Stomach (tissue), 9 donors: ENCODE data around the gene MYO5A. TPM values are rescaled to one million over a fixed set of nuclear protein-coding genes. Genes with fewer than 3 reads are reported as not detected.

Experiments used
- DNase-seq, 2 donors: peaks; one replicate each; pipeline versions ENCODE4 v3.0.0 to v3.0.0-alpha.2; 2013 to 2019
- H3K27ac ChIP-seq, 5 donors: fragments of 200-600 bp in 4 of 5; sonication (generic) in 4 of 5; one replicate each; pipeline ENCODE4 v1.5.1; 2013 to 2019; ENCODE audit warnings: mild to moderate bottlenecking in 1 of 5, moderate library complexity in 1 of 5
- H3K27me3 ChIP-seq, 3 donors: fragments of 200-600 bp; sonication (generic); one replicate each; pipeline ENCODE4 v1.5.1; 2017 to 2019; ENCODE audit warnings: mixed run types in 1 of 3
- H3K36me3 ChIP-seq, 4 donors: fragments of 200-600 bp; sonication (generic); 1 replicate in 3 of 4; 2 replicates in 1 of 4; pipeline ENCODE4 v1.5.1; 2016 to 2019
- H3K4me1 ChIP-seq, 4 donors: fragments of 200-600 bp; sonication (generic); one replicate each; pipeline ENCODE4 v1.5.1; 2016 to 2019
- H3K4me3 ChIP-seq, 4 donors: fragments of 200-600 bp; sonication (generic) in 3 of 4; one replicate each; pipeline ENCODE4 v1.5.1; 2016 to 2019; ENCODE audit warnings: mild to moderate bottlenecking in 1 of 4
- H3K9me3 ChIP-seq, 4 donors: fragments of 200-600 bp; sonication (generic); one replicate each; pipeline ENCODE4 v1.5.1; 2016 to 2019
- EP300 ChIP-seq: sonication (generic); formaldehyde crosslinking; IDR thresholded peaks from one replicate; pipeline ENCODE4 v1.6.1; 2017; ENCODE audit warnings: antibody characterized with exemption
- POLR2A ChIP-seq, 4 donors: fragments of 450-650 bp; IDR thresholded peaks; one replicate each; pipeline ENCODE4 v1.6.1; 2016; ENCODE audit warnings: antibody characterized with exemption in 4 of 4, control low read depth in 2 of 4, mild to moderate bottlenecking in 1 of 4, moderate library complexity in 1 of 4
- POLR2AphosphoS5 ChIP-seq, 3 donors: sonication (generic); formaldehyde crosslinking; IDR thresholded peaks; one replicate each; pipeline ENCODE4 v1.6.1; 2016; ENCODE audit warnings: antibody characterized with exemption in 3 of 3
- WGBS, 5 donors: extraction: QIAGEN DNeasy Blood & Tissue Kit in 3 of 5; methylation state at CpG; one replicate each; pipeline versions ENCODE4 v1.1.5 to v1.1.7; 2013 to 2018; 5-methylcytosine and 5-hydroxymethylcytosine counted together
- intact Hi-C: fragments of 100-400 bp; cut with DNase I; formaldehyde crosslinking; loops from one replicate; pipeline ENCODE4 v1.15.1; 2023; ENCODE audit warnings: low total_unique reads
- polyA plus RNA-seq, 3 donors: library from polyadenylated mRNA; stranded (reverse); fragments of 200-250 nt; gene quantifications; one replicate each; pipeline ENCODE4 v1.2.3, GENCODE V29; 2013
- total RNA-seq, 5 donors: library from RNA; depleted of rRNA; stranded (reverse); fragments of >200 nt; gene quantifications; one replicate each; pipeline versions ENCODE4 v1.1.0 to v1.2.3, GENCODE V29; 2014 to 2016
- TF ChIP-seq, protein P1 (sequence below), 7 experiments: fragments of 450-650 bp in 4 of 7; fragments of 200-600 bp in 3 of 7; sonication (generic) in 3 of 7; IDR thresholded peaks; one replicate each; pipeline ENCODE4 v1.5.1; 2016 to 2019; ENCODE audit warnings: antibody characterized with exemption in 7 of 7, control low read depth in 2 of 7, mild to moderate bottlenecking in 1 of 7
- donor health status: healthy with polysubstance abuse.
- donor health status: Bipolar disorder and iron deficiency.
- donor health status: healthy.

The MYO5A gene
- total and polyA plus RNA-seq, 8 donors, result 1.2 to 26.2 (median 12.0) TPM

DNA sequence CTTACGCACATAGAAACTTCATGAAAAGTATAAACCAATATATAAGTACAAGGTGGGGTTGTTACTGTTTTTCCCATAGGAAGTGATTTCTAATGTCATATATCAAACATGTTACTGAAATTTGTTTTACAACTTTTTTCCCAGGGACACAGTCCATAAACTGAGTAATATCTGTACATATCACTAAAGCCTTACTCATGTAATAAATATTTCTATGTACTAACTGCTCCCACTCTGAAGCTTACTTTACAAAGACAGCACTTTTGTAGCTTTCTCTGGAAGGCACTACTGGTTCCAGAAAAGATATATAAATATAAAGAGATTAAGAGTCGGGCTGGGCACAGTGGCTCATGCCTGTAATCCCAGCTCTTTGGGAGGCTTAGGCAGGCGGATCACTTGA lies 91.7 kb downstream of the MYO5A start:
- H3K4me1 ChIP-seq, result peaks cover 0 to 25% (median 9%) of the 10 kb centered on the region in 4 donors
- H3K36me3 ChIP-seq, result no peaks in the 10 kb centered on the region
- H3K4me3 ChIP-seq, result no peak overlapping the region
- no peaks in the 10 kb centered on the region for H3K27me3 ChIP-seq
- no peak overlapping the region for H3K27ac ChIP-seq
- TF ChIP-seq POLR2A (IDR thresholded peaks at IDR 0.05) (no peak), POLR2AphosphoS5 (IDR thresholded peaks at IDR 0.05) (no peak), EP300 (no peak)
- TF ChIP-seq, protein P1, sequence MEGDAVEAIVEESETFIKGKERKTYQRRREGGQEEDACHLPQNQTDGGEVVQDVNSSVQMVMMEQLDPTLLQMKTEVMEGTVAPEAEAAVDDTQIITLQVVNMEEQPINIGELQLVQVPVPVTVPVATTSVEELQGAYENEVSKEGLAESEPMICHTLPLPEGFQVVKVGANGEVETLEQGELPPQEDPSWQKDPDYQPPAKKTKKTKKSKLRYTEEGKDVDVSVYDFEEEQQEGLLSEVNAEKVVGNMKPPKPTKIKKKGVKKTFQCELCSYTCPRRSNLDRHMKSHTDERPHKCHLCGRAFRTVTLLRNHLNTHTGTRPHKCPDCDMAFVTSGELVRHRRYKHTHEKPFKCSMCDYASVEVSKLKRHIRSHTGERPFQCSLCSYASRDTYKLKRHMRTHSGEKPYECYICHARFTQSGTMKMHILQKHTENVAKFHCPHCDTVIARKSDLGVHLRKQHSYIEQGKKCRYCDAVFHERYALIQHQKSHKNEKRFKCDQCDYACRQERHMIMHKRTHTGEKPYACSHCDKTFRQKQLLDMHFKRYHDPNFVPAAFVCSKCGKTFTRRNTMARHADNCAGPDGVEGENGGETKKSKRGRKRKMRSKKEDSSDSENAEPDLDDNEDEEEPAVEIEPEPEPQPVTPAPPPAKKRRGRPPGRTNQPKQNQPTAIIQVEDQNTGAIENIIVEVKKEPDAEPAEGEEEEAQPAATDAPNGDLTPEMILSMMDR (IDR thresholded peaks at IDR 0.05), result no peak
- WGBS, 5 donors, result 80 to 90% (median 87%) methylated on average over 3 of the region's 3 CpGs
- intact Hi-C loops, result no loop called here
- DNase-seq, result no peak
- H3K9me3 ChIP-seq, result no peaks in the 10 kb centered on the region

DNA sequence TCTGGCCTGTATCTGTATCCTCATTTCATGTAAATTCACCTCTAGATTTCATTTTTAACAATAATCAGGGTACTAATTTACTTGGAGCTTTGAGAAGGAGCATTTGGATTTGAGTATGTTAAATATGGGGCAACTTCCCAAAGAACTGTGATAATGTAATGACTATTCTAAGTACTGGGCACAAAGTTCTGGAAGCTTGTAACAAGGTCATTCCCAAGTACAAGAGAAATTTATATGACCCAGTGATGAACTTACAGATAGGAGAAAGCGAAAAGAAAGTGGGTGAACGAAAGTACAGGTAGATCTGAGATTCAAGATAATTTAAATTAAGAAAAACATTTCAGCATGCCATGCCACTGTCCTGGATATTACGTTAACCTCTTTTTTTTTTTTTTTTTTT lies 93.8 kb downstream of the MYO5A start:
- Histone ChIP-seq H3K27me3 (no peaks in the 10 kb centered on the region), H3K9me3 (no peaks in the 10 kb centered on the region), H3K4me3 (no peak overlapping the region), H3K27ac (no peak overlapping the region), H3K4me1 (peaks cover 0 to 19% (median 8%) of the 10 kb centered on the region in 4 donors), H3K36me3 (no peaks in the 10 kb centered on the region)
- no peak for DNase-seq
- WGBS, 5 donors, result 81 to 94% (median 86%) methylated on average over 3 of the region's 3 CpGs
- no peak for TF ChIP-seq POLR2A (IDR thresholded peaks at IDR 0.05)
- TF ChIP-seq EP300, result no peak
- TF ChIP-seq POLR2AphosphoS5 (IDR thresholded peaks at IDR 0.05), result no peak
- TF ChIP-seq, protein P1 (IDR thresholded peaks at IDR 0.05), result no peak
- intact Hi-C loops, result no loop called here

DNA sequence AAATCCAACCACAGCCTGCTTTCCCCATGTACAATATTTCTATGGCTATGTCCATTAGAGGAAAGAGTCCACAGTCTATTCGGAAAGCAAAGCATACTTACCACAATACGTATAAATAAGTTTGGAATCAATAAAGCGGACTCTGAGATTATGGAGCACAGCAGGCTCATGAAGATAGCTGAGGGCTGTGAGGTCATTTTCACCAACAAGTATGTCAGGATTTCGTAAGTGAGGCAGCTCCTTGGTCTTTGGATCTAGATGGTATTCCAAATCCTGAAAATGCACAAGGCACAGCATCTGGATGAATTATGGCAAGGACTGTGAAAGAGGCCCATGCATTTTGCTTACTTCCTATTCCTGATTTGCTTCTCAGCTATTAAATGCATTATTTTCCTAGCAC lies 100.4 kb downstream of the MYO5A start:
- 80 to 93% (median 90%) methylated on average over 4 of the region's 4 CpGs for whole genome bisulfite sequencing, 5 donors
- intact Hi-C loops, result no loop called here
- H3K4me3 ChIP-seq, result no peak overlapping the region

DNA sequence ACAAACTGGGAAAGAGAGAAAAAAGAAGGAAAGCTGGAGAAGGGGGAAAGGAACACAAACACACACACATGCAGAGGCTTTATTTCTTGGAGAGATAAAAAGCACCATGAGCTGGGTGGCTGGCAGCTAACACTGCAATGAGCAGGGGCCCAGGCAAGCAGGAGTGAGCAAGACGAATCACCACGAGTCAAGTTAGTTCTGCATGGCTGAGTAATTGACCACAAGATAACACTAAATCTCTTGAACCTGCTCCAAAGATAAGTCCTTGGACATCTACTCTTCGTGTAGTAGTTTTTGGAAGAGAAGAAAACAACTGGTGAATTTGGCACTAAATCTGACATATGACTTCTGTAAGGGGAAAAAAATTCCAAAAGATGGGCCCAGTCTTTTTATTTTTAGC lies 100.9 kb downstream of the MYO5A start:
- TF ChIP-seq POLR2A (IDR thresholded peaks at IDR 0.05), result no peak
- TF ChIP-seq POLR2AphosphoS5 (IDR thresholded peaks at IDR 0.05), result no peak
- no peak for TF ChIP-seq EP300
- TF ChIP-seq, protein P1 (IDR thresholded peaks at IDR 0.05), result no peak
- H3K27me3 ChIP-seq, result no peaks in the 10 kb centered on the region
- H3K4me3 ChIP-seq, result no peak overlapping the region
- WGBS, 5 donors, result 9 to 29% (median 16%) methylated on average over 3 of the region's 3 CpGs
- intact Hi-C loops, result no loop called here
- DNase-seq, result peak in 1 of 2 donors; percentile 47
- H3K36me3 ChIP-seq, result peaks cover 0 to 10% (median 5%) of the 10 kb centered on the region in 4 donors
- H3K9me3 ChIP-seq, result no peaks in the 10 kb centered on the region
- no peak overlapping the region for H3K27ac ChIP-seq
- peaks cover 0 to 5% (median 0%) of the 10 kb centered on the region in 4 donors for H3K4me1 ChIP-seq

More for the DNA sequence above, 100.4 kb downstream of the MYO5A start:
- no peak overlapping the region for H3K27ac ChIP-seq
- TF ChIP-seq POLR2AphosphoS5 (IDR thresholded peaks at IDR 0.05) (no peak), POLR2A (IDR thresholded peaks at IDR 0.05) (no peak), EP300 (no peak)
- TF ChIP-seq, protein P1 (IDR thresholded peaks at IDR 0.05), result no peak
- peaks cover 0 to 10% (median 3%) of the 10 kb centered on the region in 4 donors for H3K36me3 ChIP-seq
- peaks cover 0 to 5% (median 0%) of the 10 kb centered on the region in 4 donors for H3K4me1 ChIP-seq
- no peak for DNase-seq
- no peaks in the 10 kb centered on the region for H3K27me3 ChIP-seq
- H3K9me3 ChIP-seq, result no peaks in the 10 kb centered on the region
